ENCODE results near the gene PJVK. TPM values are rescaled to one million over a fixed set of nuclear protein-coding genes. Genes with fewer than 3 reads are reported as not detected.
A peak's percentile ranks its signal among the peaks of the same experiment; 100 is the strongest.

PJVK gene
- total and polyA plus RNA-seq, 7 donors, result 0.34 to 1.8 (median 1.2) TPM

DNA sequence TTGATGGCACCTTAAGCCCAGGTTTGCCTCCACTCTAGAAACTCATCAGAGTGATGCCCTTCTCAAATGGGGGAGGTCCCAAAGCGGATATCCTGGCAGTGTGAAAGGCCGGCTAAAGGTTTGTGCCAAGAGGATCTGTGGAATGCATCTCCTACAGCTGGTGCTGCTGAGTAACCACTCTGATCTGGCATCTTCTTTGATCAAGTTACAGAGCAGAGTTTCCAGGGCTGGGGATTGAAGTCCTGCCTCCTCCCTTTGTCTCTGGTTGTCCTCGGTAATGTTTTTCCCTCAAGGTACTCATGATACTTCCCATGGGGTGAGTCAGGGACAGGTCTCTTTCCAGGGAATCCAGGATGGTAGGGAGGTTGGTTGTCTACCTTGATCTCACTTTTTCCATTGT lies 24.8 kb upstream of the PJVK start:
- H3K9me3 ChIP-seq, result no peaks in the 10 kb centered on the region

DNA sequence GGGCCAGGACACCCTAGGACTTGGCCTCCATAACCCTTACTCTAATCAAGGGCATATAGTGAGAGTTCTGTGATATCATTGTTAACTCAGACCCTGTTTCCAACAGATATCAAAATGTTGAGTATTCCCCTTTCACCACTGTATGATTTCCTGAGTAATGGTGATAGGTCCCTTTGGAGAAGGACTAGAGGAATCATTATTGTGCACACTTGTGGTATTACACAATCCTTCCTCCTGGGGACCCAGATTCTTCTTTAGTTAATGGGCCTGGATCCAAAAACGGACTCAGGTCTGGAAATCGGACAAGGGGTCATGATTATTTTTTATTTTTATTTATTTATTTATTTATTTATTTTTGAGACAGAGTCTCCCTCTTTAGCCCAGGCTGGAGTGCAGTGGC lies 23.7 kb upstream of the PJVK start:
- 81 to 85% (median 81%) methylated on average over 2 of the region's 2 CpGs for WGBS, 3 donors
- Histone ChIP-seq H3K9me3 (no peaks in the 10 kb centered on the region), H3K4me1 (no peaks in the 10 kb centered on the region), H3K4me3 (no peak overlapping the region), H3K27ac (no peak overlapping the region), H3K36me3 (ENCODE audit: insufficient read depth in 1 of 2, low read depth in 1 of 2) (peaks cover 6 to 55% of the 10 kb centered on the region in 2 donors), H3K27me3 (ENCODE audit: insufficient read depth in 3 of 3, low read length in 2 of 3) (no peaks in the 10 kb centered on the region)
- ATAC-seq (peak in 1 of 4 donors; percentile 17), DNase-seq (no peak)
- intact Hi-C loops (cut with DNase I), result no loop called here
- TF ChIP-seq CTCF (IDR thresholded peaks at IDR 0.05), result no peak

More for the DNA sequence above, 24.8 kb upstream of the PJVK start:
- Histone ChIP-seq H3K4me3 (no peak overlapping the region), H3K27me3 (ENCODE audit: insufficient read depth in 3 of 3, low read length in 2 of 3) (no peaks in the 10 kb centered on the region), H3K4me1 (no peaks in the 10 kb centered on the region), H3K36me3 (ENCODE audit: insufficient read depth in 1 of 2, low read depth in 1 of 2) (peaks cover 3 to 44% of the 10 kb centered on the region in 2 donors), H3K27ac (no peak overlapping the region)
- ATAC-seq (no peak), DNase-seq (no peak)
- 76 to 78% (median 76%) methylated on average over 3 of the region's 3 CpGs for whole genome bisulfite sequencing, 3 donors
- intact Hi-C loops (cut with DNase I), result no loop called here
- no peak for TF ChIP-seq CTCF (IDR thresholded peaks at IDR 0.05)

DNA sequence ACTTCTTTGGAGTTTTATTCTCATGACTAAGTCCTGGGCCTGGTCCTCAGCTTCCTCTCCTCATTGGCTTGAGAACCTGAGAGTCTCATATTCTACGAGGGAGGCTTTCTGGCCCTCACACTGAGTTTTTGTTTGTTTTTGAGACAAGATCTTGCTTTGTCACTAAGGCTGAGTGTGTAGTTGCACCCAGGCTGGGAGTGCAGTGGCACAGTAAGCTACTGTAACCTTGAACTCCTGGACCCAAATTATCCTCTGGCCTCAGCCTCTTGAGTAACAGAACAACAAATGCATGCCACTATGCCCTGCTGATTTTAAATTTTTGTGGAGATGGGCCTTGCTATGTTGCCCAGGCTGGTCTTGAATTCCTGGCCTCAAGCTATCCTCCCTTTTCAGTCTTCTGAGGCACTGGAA lies 22.8 kb upstream of the PJVK start:
- no peak for ATAC-seq
- Histone ChIP-seq H3K27me3 (ENCODE audit: insufficient read depth in 3 of 3, low read length in 2 of 3) (no peaks in the 10 kb centered on the region), H3K36me3 (ENCODE audit: insufficient read depth in 1 of 2, low read depth in 1 of 2) (peaks cover 12 to 65% of the 10 kb centered on the region in 2 donors), H3K9me3 (no peaks in the 10 kb centered on the region), H3K4me1 (no peaks in the 10 kb centered on the region), H3K27ac (no peak overlapping the region), H3K4me3 (no peak overlapping the region)
- no peak for TF ChIP-seq CTCF (IDR thresholded peaks at IDR 0.05)
- WGBS, 3 donors, result 78 to 95% (median 86%) methylated on average over 1 of the region's 1 CpG
- DNase-seq, result no peak
- intact Hi-C loops (cut with DNase I), result no loop called here

GRCh38 chr2:178429336-178429735 lies 21.8 kb upstream of the PJVK start:
- H3K4me1 ChIP-seq, result no peaks in the 10 kb centered on the region
- no peak overlapping the region for H3K27ac ChIP-seq
- DNase-seq (no peak), ATAC-seq (peak in 2 of 4 donors; percentile 6 to 9)
- H3K9me3 ChIP-seq, result no peaks in the 10 kb centered on the region
- peaks cover 12 to 74% of the 10 kb centered on the region in 2 donors for H3K36me3 ChIP-seq (ENCODE audit: insufficient read depth in 1 of 2, low read depth in 1 of 2)
- no peak for TF ChIP-seq CTCF (IDR thresholded peaks at IDR 0.05)
- H3K4me3 ChIP-seq, result no peak overlapping the region
- H3K27me3 ChIP-seq (ENCODE audit: insufficient read depth in 3 of 3, low read length in 2 of 3), result no peaks in the 10 kb centered on the region
- intact Hi-C loops (cut with DNase I), result no loop called here

GRCh38 chr2:178436662-178437061 lies 14.5 kb upstream of the PJVK start:
- intact Hi-C loops (cut with DNase I), result no loop called here
- Histone ChIP-seq H3K36me3 (ENCODE audit: insufficient read depth in 1 of 2, low read depth in 1 of 2) (peaks cover 24 to 100% of the 10 kb centered on the region in 2 donors), H3K4me1 (no peaks in the 10 kb centered on the region), H3K9me3 (no peaks in the 10 kb centered on the region), H3K4me3 (no peak overlapping the region), H3K27me3 (ENCODE audit: insufficient read depth in 3 of 3, low read length in 2 of 3) (no peaks in the 10 kb centered on the region), H3K27ac (no peak overlapping the region)
- DNase-seq (no peak), ATAC-seq (no peak)
- WGBS, 3 donors, result 82 to 94% (median 90%) methylated on average over 2 of the region's 2 CpGs
- no peak for TF ChIP-seq CTCF (IDR thresholded peaks at IDR 0.05)

All from psoas muscle (tissue), 8 donors.